ENCODE data around the gene THOC5. TPM values are rescaled to one million over a fixed set of nuclear protein-coding genes. Genes with fewer than 3 reads are reported as not detected.

THOC5 gene
- total and polyA plus RNA-seq, 4 donors, result 21.0 to 51.8 (median 27.9) TPM

GRCh38 chr22:29456211-29456671 lies 97.3 kb downstream of the THOC5 start:
- H3K9me3 ChIP-seq (ENCODE audit: control insufficient read depth in 4 of 4, insufficient read depth in 3 of 4, low read length in 3 of 4), result no peaks in the 10 kb centered on the region
- no peak for ATAC-seq (ENCODE audit: insufficient read depth, low FRiP score)
- 71 to 84% methylated on average over 9 of the region's 9 CpGs for WGBS, 2 donors
- no peaks in the 10 kb centered on the region for H3K4me1 ChIP-seq (ENCODE audit: control insufficient read depth in 5 of 5, insufficient read depth in 5 of 5, low read length in 5 of 5)
- no peak overlapping the region for H3K9ac ChIP-seq (ENCODE audit: insufficient read depth in 1 of 2, low read length in 2 of 2)
- no peak for TF ChIP-seq CTCF (IDR thresholded peaks at IDR 0.05; ENCODE audit: control extremely low read depth, extremely low read depth)
- no peak overlapping the region for H3K4me3 ChIP-seq
- no peaks in the 10 kb centered on the region for H3K36me3 ChIP-seq (ENCODE audit: control insufficient read depth in 4 of 4, insufficient read depth in 4 of 4, low read length in 4 of 4)
- no peak overlapping the region for H3K27ac ChIP-seq (ENCODE audit: low read depth in 1 of 2, low read length in 1 of 2)
- no peaks in the 10 kb centered on the region for H3K27me3 ChIP-seq (ENCODE audit: control insufficient read depth in 3 of 3, insufficient read depth in 3 of 3, low read length in 2 of 3)
- DNase-seq, result no peak

Other genes starting within 250 kb of the THOC5 start
- 10 to 100 TPM in 1 of 2 donors, 1 to 10 TPM in 1; 3.8 to 40.1 TPM for gene GAS2L1, start 247.1 kb downstream of the THOC5 start, total RNA-seq
- 10 to 100 TPM; 11.8 to 20.7 TPM for gene GAS2L1, start 247.1 kb downstream of the THOC5 start, polyA plus RNA-seq
- gene RASL10A, start 238.1 kb downstream of the THOC5 start, total RNA-seq, result 1 to 10 TPM in 1 of 2 donors, not detected in 1; 3.3 TPM
- gene RASL10A, start 238.1 kb downstream of the THOC5 start, polyA plus RNA-seq, result 1 to 10 TPM in 1 of 2 donors, under 1 TPM in 1; 0.71 to 2.0 TPM
- 10 to 100 TPM; 37.1 to 97.9 TPM for gene AP1B1, start 165.2 kb downstream of the THOC5 start, total RNA-seq
- 10 to 100 TPM; 32.7 to 62.9 TPM for gene AP1B1, start 165.2 kb downstream of the THOC5 start, polyA plus RNA-seq
- gene RFPL1, start 115.2 kb downstream of the THOC5 start, total RNA-seq, result not detected
- not detected for gene RFPL1, start 115.2 kb downstream of the THOC5 start, polyA plus RNA-seq
- under 1 TPM; 0.61 to 0.71 TPM for gene NEFH, start 73.5 kb downstream of the THOC5 start, total RNA-seq
- gene NEFH, start 73.5 kb downstream of the THOC5 start, polyA plus RNA-seq, result under 1 TPM; 0.22 to 0.50 TPM
- gene NIPSNAP1, start 27.4 kb upstream of the THOC5 start, total RNA-seq, result 10 to 100 TPM; 24.6 to 35.2 TPM
- 10 to 100 TPM; 19.0 to 23.2 TPM for gene NIPSNAP1, start 27.4 kb upstream of the THOC5 start, polyA plus RNA-seq
- gene NF2, start 49.9 kb upstream of the THOC5 start, total RNA-seq, result 10 to 100 TPM; 19.4 to 49.7 TPM
- 10 to 100 TPM in 1 of 2 donors, 1 to 10 TPM in 1; 8.9 to 13.2 TPM for gene NF2, start 49.9 kb upstream of the THOC5 start, polyA plus RNA-seq
- under 1 TPM in 1 of 2 donors, not detected in 1; 0.06 TPM for gene CABP7, start 166.2 kb upstream of the THOC5 start, total RNA-seq
- under 1 TPM; 0.05 to 0.12 TPM for gene CABP7, start 166.2 kb upstream of the THOC5 start, polyA plus RNA-seq
- 10 to 100 TPM; 11.2 to 23.7 TPM for gene ZMAT5, start 213.2 kb upstream of the THOC5 start, total RNA-seq
- gene ZMAT5, start 213.2 kb upstream of the THOC5 start, polyA plus RNA-seq, result 10 to 100 TPM; 27.1 to 32.5 TPM
- gene UQCR10, start 213.6 kb upstream of the THOC5 start, total RNA-seq, result 10 to 100 TPM; 67.5 to 92.4 TPM
- gene UQCR10, start 213.6 kb upstream of the THOC5 start, polyA plus RNA-seq, result 100 to 1,000 TPM; 174 to 290 TPM

Measured in lung (tissue), 12 donors.